Breast epithelium (tissue), 4 donors: ENCODE measurements around the gene WDR62. TPM values are rescaled to one million over a fixed set of nuclear protein-coding genes. Genes with fewer than 3 reads are reported as not detected.

ENCODE experiments used
- DNase-seq, 2 donors: peaks; one replicate each; pipeline ENCODE4 v3.0.0-alpha.2; 2019; ENCODE audit warnings: low spot score in 2 of 2
- H3K27ac ChIP-seq, 2 donors: fragments of 200-600 bp; sonication (generic) in 1 of 2; one replicate each; pipeline ENCODE4 v1.5.1; 2016 to 2019; ENCODE audit warnings: mild to moderate bottlenecking in 1 of 2
- H3K27me3 ChIP-seq, 2 donors: fragments of 200-600 bp; sonication (generic) in 1 of 2; one replicate each; pipeline versions ENCODE4 v1.5.1 to v1.6.0; 2017 to 2019; ENCODE audit warnings: control low read depth in 1 of 2, mild to moderate bottlenecking in 1 of 2
- H3K36me3 ChIP-seq: fragments of 200-600 bp; one replicate; pipeline ENCODE4 v1.5.1; 2019
- H3K4me1 ChIP-seq, 2 donors: fragments of 200-600 bp; sonication (generic); one replicate each; pipeline ENCODE4 v1.5.1; 2016 to 2019; ENCODE audit warnings: control low read depth in 1 of 2
- H3K4me3 ChIP-seq, 3 donors: fragments of 200-600 bp; sonication (generic); 1 replicate in 2 of 3; 2 replicates in 1 of 3; pipeline ENCODE4 v1.5.1; 2016 to 2019; ENCODE audit warnings: mild to moderate bottlenecking in 3 of 3, moderate library complexity in 2 of 3
- H3K9me3 ChIP-seq, 2 donors: fragments of 200-600 bp; sonication (generic) in 1 of 2; one replicate each; pipeline ENCODE4 v1.5.1; 2016 to 2019; ENCODE audit warnings: control low read depth in 1 of 2
- CTCF ChIP-seq, 3 donors: fragments of 450-650 bp; IDR thresholded peaks; one replicate each; pipeline ENCODE4 v1.5.1; 2016 to 2017; ENCODE audit warnings: antibody characterized with exemption in 3 of 3, mild to moderate bottlenecking in 3 of 3, moderate library complexity in 3 of 3
- POLR2A ChIP-seq: fragments of 450-650 bp; IDR thresholded peaks from one replicate; pipeline ENCODE4 v1.6.1; 2016; ENCODE audit warnings: antibody characterized with exemption, mild to moderate bottlenecking, moderate library complexity
- POLR2AphosphoS5 ChIP-seq, 3 donors: sonication (generic); formaldehyde crosslinking; IDR thresholded peaks; one replicate each; pipeline ENCODE4 v1.6.1; 2017; ENCODE audit warnings: antibody characterized with exemption in 3 of 3
- intact Hi-C: fragments of 100-400 bp; cut with DNase I; formaldehyde crosslinking; loops from one replicate; pipeline ENCODE4 v1.15.1; 2023; ENCODE audit warnings: low total_unique reads
- total RNA-seq, 3 donors: library from RNA; depleted of rRNA; stranded (reverse); fragments of >200 nt; gene quantifications; one replicate each; pipeline ENCODE4 v1.1.0, GENCODE V29; 2016

Gene WDR62
- total RNA-seq, 3 donors from 2014 or later: 0.59 to 0.98 (median 0.80) TPM

GRCh38 chr19:36049080-36049698 is 5.5 kb upstream of the WDR62 start:
- no peak for DNase-seq
- H3K36me3 ChIP-seq: no peaks in the 10 kb centered on the region
- TF ChIP-seq CTCF (IDR thresholded peaks at IDR 0.05) (no peak), POLR2AphosphoS5 (IDR thresholded peaks at IDR 0.05) (no peak), POLR2A (no peak)
- no peaks in the 10 kb centered on the region for H3K27me3 ChIP-seq
- H3K4me1 ChIP-seq: no peaks in the 10 kb centered on the region
- intact Hi-C loops: no loop called here
- no peak overlapping the region for H3K27ac ChIP-seq
- no peaks in the 10 kb centered on the region for H3K9me3 ChIP-seq
- H3K4me3 ChIP-seq: no peak overlapping the region

- no peak overlapping the region for H3K4me3 ChIP-seq
- H3K27ac ChIP-seq: no peak overlapping the region
- no peaks in the 10 kb centered on the region for H3K9me3 ChIP-seq
- H3K4me1 ChIP-seq: peaks cover 8 to 9% of the 10 kb centered on the region in 2 donors
- intact Hi-C loops: no loop called here
- DNase-seq: no peak
- H3K27me3 ChIP-seq: no peaks in the 10 kb centered on the region
- no peak for TF ChIP-seq POLR2AphosphoS5 (IDR thresholded peaks at IDR 0.05)
- TF ChIP-seq POLR2A: no peak
- TF ChIP-seq CTCF (IDR thresholded peaks at IDR 0.05): no peak
- no peaks in the 10 kb centered on the region for H3K36me3 ChIP-seq
Measured at GRCh38 chr19:36051236-36051635, 3.5 kb upstream of the WDR62 start.

GRCh38 chr19:36051637-36052036 is 3.1 kb upstream of the WDR62 start:
- Histone ChIP-seq H3K4me1 (peaks cover 8 to 9% of the 10 kb centered on the region in 2 donors), H3K36me3 (no peaks in the 10 kb centered on the region), H3K27ac (no peak overlapping the region), H3K9me3 (no peaks in the 10 kb centered on the region), H3K27me3 (no peaks in the 10 kb centered on the region), H3K4me3 (no peak overlapping the region)
- TF ChIP-seq POLR2AphosphoS5 (IDR thresholded peaks at IDR 0.05): no peak
- TF ChIP-seq CTCF (IDR thresholded peaks at IDR 0.05): no peak
- TF ChIP-seq POLR2A: no peak
- intact Hi-C loops: no loop called here
- DNase-seq: no peak

GRCh38 chr19:36054119-36054732 is 471 bp upstream of the WDR62 start, which contains the start of gene THAP8:
THAP8 (minus strand) TSS chr19:36054285; CDS start chr19:36054217, 68 bp downstream.
- Histone ChIP-seq H3K4me1 (peaks cover 8 to 9% of the 10 kb centered on the region in 2 donors), H3K4me3 (peak within 1 kb of the TSS; percentile 52 to 78 (median 62)), H3K9me3 (no peaks in the 10 kb centered on the region), H3K27ac (peak within 1 kb of the TSS; percentile 95 to 96), H3K27me3 (no peaks in the 10 kb centered on the region), H3K36me3 (no peaks in the 10 kb centered on the region)
- TF ChIP-seq POLR2A: no peak
- peak; percentile 16 to 81 (median 72) for TF ChIP-seq CTCF (IDR thresholded peaks at IDR 0.05)
- TF ChIP-seq POLR2AphosphoS5 (IDR thresholded peaks at IDR 0.05): peak; percentile 82 to 96 (median 89)
- peak; percentile 100 for DNase-seq
- intact Hi-C loops: no loop called here

GRCh38 chr19:36058481-36059179 is 3.9 kb downstream of the WDR62 start:
- H3K4me1 ChIP-seq: peaks cover 8 to 9% of the 10 kb centered on the region in 2 donors
- no peak overlapping the region for H3K27ac ChIP-seq
- no peaks in the 10 kb centered on the region for H3K27me3 ChIP-seq
- no peak for DNase-seq
- H3K9me3 ChIP-seq: no peaks in the 10 kb centered on the region
- H3K4me3 ChIP-seq: no peak overlapping the region
- intact Hi-C loops: no loop called here
- H3K36me3 ChIP-seq: no peaks in the 10 kb centered on the region
- TF ChIP-seq CTCF (IDR thresholded peaks at IDR 0.05): no peak
- TF ChIP-seq POLR2AphosphoS5 (IDR thresholded peaks at IDR 0.05): no peak
- no peak for TF ChIP-seq POLR2A
